ENCODE measurements around the gene ATXN7.

Gene ATXN7, protein sequence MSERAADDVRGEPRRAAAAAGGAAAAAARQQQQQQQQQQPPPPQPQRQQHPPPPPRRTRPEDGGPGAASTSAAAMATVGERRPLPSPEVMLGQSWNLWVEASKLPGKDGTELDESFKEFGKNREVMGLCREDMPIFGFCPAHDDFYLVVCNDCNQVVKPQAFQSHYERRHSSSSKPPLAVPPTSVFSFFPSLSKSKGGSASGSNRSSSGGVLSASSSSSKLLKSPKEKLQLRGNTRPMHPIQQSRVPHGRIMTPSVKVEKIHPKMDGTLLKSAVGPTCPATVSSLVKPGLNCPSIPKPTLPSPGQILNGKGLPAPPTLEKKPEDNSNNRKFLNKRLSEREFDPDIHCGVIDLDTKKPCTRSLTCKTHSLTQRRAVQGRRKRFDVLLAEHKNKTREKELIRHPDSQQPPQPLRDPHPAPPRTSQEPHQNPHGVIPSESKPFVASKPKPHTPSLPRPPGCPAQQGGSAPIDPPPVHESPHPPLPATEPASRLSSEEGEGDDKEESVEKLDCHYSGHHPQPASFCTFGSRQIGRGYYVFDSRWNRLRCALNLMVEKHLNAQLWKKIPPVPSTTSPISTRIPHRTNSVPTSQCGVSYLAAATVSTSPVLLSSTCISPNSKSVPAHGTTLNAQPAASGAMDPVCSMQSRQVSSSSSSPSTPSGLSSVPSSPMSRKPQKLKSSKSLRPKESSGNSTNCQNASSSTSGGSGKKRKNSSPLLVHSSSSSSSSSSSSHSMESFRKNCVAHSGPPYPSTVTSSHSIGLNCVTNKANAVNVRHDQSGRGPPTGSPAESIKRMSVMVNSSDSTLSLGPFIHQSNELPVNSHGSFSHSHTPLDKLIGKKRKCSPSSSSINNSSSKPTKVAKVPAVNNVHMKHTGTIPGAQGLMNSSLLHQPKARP

DNA sequence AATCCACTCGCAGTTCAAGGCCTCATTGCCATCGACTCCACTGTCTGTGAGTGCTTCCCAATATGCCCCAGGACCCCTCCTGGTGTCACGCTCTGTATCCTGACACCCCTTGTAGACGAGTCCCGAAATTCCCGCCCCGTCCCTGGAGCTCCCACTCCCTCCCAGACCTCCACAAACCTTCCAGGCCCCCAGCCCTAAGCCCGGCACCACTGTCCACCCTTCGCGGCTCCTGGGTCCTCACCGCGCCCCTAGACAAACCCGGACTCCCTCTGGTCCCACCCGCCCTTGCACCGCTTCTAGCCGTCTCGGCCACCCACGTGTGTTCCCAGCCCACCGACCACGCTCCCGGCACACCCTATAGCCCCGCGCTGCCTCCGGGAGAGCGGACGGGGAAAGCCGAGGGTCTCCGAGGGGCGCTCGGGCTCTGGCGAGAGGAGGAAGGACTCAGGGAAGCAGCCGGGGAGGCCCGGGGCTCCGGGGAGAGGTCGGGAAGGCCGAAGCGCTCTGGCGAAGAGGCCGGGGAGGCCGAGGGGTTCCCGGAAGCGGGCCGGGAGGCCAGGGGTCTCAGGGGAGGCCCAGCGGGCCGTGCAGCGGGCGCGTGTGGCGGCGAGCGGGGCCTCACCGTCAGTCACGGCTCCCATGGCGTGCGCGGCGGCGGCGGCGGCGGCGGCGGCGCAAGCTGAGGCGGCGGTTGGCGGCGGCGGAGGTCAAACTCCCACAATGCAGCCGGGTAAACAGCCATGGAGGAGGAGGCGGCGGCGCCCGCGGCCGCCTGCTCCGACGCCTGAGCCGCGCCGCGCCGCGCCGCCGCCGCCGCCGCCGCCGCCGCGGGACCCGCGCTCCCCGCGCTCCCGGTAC, at the start of gene ATXN7, which contains the start of gene THOC7:
Gene ATXN7, plus strand, starts transcription at position 718 of the 858 bp plus-strand sequence. CDS start 48,732 bp downstream, outside the sequence.
Gene THOC7, minus strand, starts transcription at position 656 of the 858 bp plus-strand sequence. Its CDS starts 15 bp downstream, at position 641.
- Mint-ChIP-seq H3K9me3 (no peaks in the 10 kb centered on the region), H3K4me1 (peaks cover 42% of the 10 kb centered on the region), H3K4me3 (peak within 1 kb of the TSS; percentile 90), H3K27ac (peak within 1 kb of the TSS; percentile 60), H3K27me3 (ENCODE audit: low read depth, poor library complexity) (no peaks in the 10 kb centered on the region), H3K36me3 (ENCODE audit: low read depth) (peaks cover 25% of the 10 kb centered on the region)
- TF ChIP-seq, protein P1, sequence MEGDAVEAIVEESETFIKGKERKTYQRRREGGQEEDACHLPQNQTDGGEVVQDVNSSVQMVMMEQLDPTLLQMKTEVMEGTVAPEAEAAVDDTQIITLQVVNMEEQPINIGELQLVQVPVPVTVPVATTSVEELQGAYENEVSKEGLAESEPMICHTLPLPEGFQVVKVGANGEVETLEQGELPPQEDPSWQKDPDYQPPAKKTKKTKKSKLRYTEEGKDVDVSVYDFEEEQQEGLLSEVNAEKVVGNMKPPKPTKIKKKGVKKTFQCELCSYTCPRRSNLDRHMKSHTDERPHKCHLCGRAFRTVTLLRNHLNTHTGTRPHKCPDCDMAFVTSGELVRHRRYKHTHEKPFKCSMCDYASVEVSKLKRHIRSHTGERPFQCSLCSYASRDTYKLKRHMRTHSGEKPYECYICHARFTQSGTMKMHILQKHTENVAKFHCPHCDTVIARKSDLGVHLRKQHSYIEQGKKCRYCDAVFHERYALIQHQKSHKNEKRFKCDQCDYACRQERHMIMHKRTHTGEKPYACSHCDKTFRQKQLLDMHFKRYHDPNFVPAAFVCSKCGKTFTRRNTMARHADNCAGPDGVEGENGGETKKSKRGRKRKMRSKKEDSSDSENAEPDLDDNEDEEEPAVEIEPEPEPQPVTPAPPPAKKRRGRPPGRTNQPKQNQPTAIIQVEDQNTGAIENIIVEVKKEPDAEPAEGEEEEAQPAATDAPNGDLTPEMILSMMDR (IDR thresholded peaks at IDR 0.05) = no peak
- peak; percentile 82 for DNase-seq

- Mint-ChIP-seq H3K4me3 (no peak overlapping the region), H3K36me3 (ENCODE audit: low read depth) (no peaks in the 10 kb centered on the region), H3K9me3 (no peaks in the 10 kb centered on the region), H3K4me1 (peaks cover 6% of the 10 kb centered on the region), H3K27me3 (ENCODE audit: low read depth, poor library complexity) (peaks cover 3% of the 10 kb centered on the region), H3K27ac (no peak overlapping the region)
- TF ChIP-seq, protein P1 (IDR thresholded peaks at IDR 0.05) = no peak
- no peak for DNase-seq
These were observed 49.4 kb upstream of the ATXN7 start for GRCh38 chr3:63814237-63814636.

DNA sequence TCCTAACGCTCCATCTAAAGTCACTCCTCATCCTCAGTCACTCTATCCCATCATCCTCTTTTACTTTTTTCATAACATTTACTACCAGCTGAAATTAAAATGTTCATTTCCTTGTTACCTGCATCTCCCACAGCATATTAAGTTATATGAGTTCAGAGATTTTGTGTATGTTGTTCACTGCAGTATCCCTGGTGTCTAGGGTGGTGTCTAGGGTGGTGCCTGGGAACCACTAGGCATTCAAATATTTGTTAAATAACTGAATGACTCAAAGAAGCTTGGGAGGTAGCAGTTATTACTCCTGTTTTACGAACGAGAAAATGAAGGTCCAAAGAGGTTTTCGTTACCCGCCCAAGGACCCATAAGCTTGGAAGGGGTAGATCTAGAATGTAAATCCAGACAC, 46.4 kb upstream of the ATXN7 start:
- TF ChIP-seq, protein P1 (IDR thresholded peaks at IDR 0.05) = no peak
- peaks cover 3% of the 10 kb centered on the region for H3K27me3 Mint-ChIP-seq (ENCODE audit: low read depth, poor library complexity)
- H3K36me3 Mint-ChIP-seq (ENCODE audit: low read depth) = no peaks in the 10 kb centered on the region
- H3K4me3 Mint-ChIP-seq = no peak overlapping the region
- no peak overlapping the region for H3K27ac Mint-ChIP-seq
- H3K9me3 Mint-ChIP-seq = no peaks in the 10 kb centered on the region
- H3K4me1 Mint-ChIP-seq = peaks cover 6% of the 10 kb centered on the region
- DNase-seq = no peak

DNA sequence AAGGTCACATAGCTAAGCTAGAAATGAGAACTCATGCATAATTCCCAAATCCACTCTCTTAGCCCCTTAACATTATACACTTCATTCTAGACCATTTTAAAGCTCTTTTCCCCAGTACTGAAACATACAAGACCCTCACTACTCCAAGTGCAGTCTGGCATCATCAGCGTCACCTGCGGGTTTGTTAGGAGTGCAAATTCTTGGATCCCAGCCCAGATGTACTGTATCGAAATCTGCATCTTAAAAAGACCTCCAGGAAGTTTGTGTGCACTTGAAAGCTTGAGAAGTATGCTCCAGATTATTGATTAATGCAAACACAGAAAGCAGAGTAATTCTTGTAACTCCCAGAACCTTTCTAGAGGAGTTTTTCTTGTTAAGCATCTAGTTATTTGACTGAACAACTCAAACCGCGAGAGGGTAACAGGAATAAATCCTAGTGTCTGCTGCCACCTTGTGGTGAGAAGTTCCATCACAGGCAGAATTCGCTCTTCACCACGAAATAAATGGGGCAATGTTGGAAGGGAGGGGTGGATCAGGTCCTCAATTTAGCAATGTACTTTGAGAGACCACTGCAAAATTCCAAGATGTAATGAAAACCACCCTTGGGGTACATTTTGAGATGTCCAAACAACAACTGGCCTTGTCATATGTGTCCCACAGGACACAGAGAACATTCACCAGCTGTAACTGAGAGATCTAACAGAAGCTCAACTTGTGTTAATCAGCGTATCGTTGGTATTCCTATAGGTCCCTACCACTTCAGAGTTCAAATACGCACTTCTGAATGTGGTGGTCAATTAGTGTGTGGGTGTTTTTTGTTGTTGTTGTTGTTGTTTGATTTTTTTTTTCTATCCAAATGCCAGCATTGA, 45.2 kb upstream of the ATXN7 start:
- Mint-ChIP-seq H3K36me3 (ENCODE audit: low read depth) (no peaks in the 10 kb centered on the region), H3K9me3 (no peaks in the 10 kb centered on the region), H3K27ac (no peak overlapping the region), H3K27me3 (ENCODE audit: low read depth, poor library complexity) (peaks cover 3% of the 10 kb centered on the region), H3K4me3 (no peak overlapping the region), H3K4me1 (peaks cover 3% of the 10 kb centered on the region)
- DNase-seq = peak; percentile 75
- TF ChIP-seq, protein P1 (IDR thresholded peaks at IDR 0.05) = peak; percentile 80

GRCh38 chr3:63819151-63819398, 44.6 kb upstream of the ATXN7 start, which contains the start of gene C3orf49:
Gene C3orf49, plus strand, starts transcription at chr3:63819299. Its CDS starts 173 bp downstream, at chr3:63819472.
- Mint-ChIP-seq H3K36me3 (ENCODE audit: low read depth) (no peaks in the 10 kb centered on the region), H3K27me3 (ENCODE audit: low read depth, poor library complexity) (peaks cover 3% of the 10 kb centered on the region), H3K27ac (no peak within 1 kb of the TSS), H3K4me1 (no peaks in the 10 kb centered on the region), H3K9me3 (no peaks in the 10 kb centered on the region), H3K4me3 (no peak within 1 kb of the TSS)
- no peak for DNase-seq
- TF ChIP-seq, protein P1 (IDR thresholded peaks at IDR 0.05) = no peak

Measured in nephron progenitor cell (in vitro differentiated cells).